ENCODE data around the gene HECW1.

- TF ChIP-seq CTCF (IDR thresholded peaks at IDR 0.05) = no peak
- no peak for TF ChIP-seq POLR2A (IDR thresholded peaks at IDR 0.05)
Measured at GRCh38 chr7:43557831-43558495, 445.5 kb downstream of the HECW1 start.

Data from lower leg skin (tissue), 3 donors.